ENCODE measurements around the gene PCBD2.
"Not testable (repeated sequence)": the region's sequence is repeated elsewhere in the genome, so short reads cannot be mapped to it uniquely, and the experiment has no call there.

Gene PCBD2

GRCh38 chr5:134964359-134965270 lies 59.7 kb downstream of the PCBD2 start:
- DNase-seq = no peak

- DNase-seq = no peak
Measured at GRCh38 chr5:134965271-134965825, 60.4 kb downstream of the PCBD2 start.

GRCh38 chr5:134967607-134968006 lies 62.7 kb downstream of the PCBD2 start, which contains the start of gene CATSPER3:
Gene CATSPER3, plus strand, starts transcription at chr5:134967907. Its CDS starts 85 bp downstream, at chr5:134967992.
- DNase-seq = no peak

GRCh38 chr5:134968055-134968454 lies 63.1 kb downstream of the PCBD2 start:
- DNase-seq = no peak

- no peak for DNase-seq
Measured at GRCh38 chr5:134969166-134969565, 64.2 kb downstream of the PCBD2 start.

- no peak for DNase-seq
Measured at GRCh38 chr5:134975078-134975715, 70.3 kb downstream of the PCBD2 start.

- no peak for DNase-seq
Measured at GRCh38 chr5:134975843-134976242, 70.9 kb downstream of the PCBD2 start.

GRCh38 chr5:134976841-134977240 lies 71.9 kb downstream of the PCBD2 start:
- no peak for DNase-seq

GRCh38 chr5:134979416-134979815 lies 74.5 kb downstream of the PCBD2 start:
- no peak for DNase-seq

- no peak for DNase-seq
Measured at GRCh38 chr5:134982230-134982629, 77.3 kb downstream of the PCBD2 start.

GRCh38 chr5:134989266-134989830 lies 84.4 kb downstream of the PCBD2 start:
- DNase-seq = no peak

- DNase-seq = not testable (repeated sequence)
Measured at GRCh38 chr5:134990183-134990582, 85.3 kb downstream of the PCBD2 start.

- no peak for DNase-seq
Measured at GRCh38 chr5:134992148-134992547, 87.2 kb downstream of the PCBD2 start.

GRCh38 chr5:134993161-134993560 lies 88.2 kb downstream of the PCBD2 start:
- DNase-seq = no peak

- no peak for DNase-seq
Measured at GRCh38 chr5:134994560-134995156, 89.7 kb downstream of the PCBD2 start.

GRCh38 chr5:134995850-134996402 lies 91.0 kb downstream of the PCBD2 start:
- no peak for DNase-seq

GRCh38 chr5:134997015-134997414 lies 92.1 kb downstream of the PCBD2 start:
- DNase-seq = no peak

GRCh38 chr5:134998068-134998467 lies 93.1 kb downstream of the PCBD2 start:
- not testable (repeated sequence) for DNase-seq

GRCh38 chr5:135004376-135004775 lies 99.4 kb downstream of the PCBD2 start:
- DNase-seq = no peak

GRCh38 chr5:135005076-135005475 lies 100.1 kb downstream of the PCBD2 start:
- no peak for DNase-seq

- no peak for DNase-seq
Measured at GRCh38 chr5:135007305-135007704, 102.4 kb downstream of the PCBD2 start.

- DNase-seq = no peak
Measured at GRCh38 chr5:135007749-135008363, 102.9 kb downstream of the PCBD2 start.
